ENCODE results near the gene TUT7.

Gene TUT7

GRCh38 chr9:86274821-86275643, 79.2 kb downstream of the TUT7 start:
- DNase-seq (ENCODE audit: extremely low read depth, low read depth), result no peak
- TF ChIP-seq CTCF (IDR thresholded peaks at IDR 0.05; ENCODE audit: low read depth, low read length), result no peak

GRCh38 chr9:86272221-86272620, 82.0 kb downstream of the TUT7 start:
- DNase-seq (ENCODE audit: extremely low read depth, low read depth), result no peak
- no peak for TF ChIP-seq CTCF (IDR thresholded peaks at IDR 0.05; ENCODE audit: low read depth, low read length)

- no peak for TF ChIP-seq CTCF (IDR thresholded peaks at IDR 0.05; ENCODE audit: low read depth, low read length)
- DNase-seq (ENCODE audit: extremely low read depth, low read depth), result no peak
Observed at GRCh38 chr9:86263876-86264275, 90.3 kb downstream of the TUT7 start.

GRCh38 chr9:86262492-86262891, 91.7 kb downstream of the TUT7 start:
- no peak for TF ChIP-seq CTCF (IDR thresholded peaks at IDR 0.05; ENCODE audit: low read depth, low read length)

GRCh38 chr9:86259557-86259956, 94.7 kb downstream of the TUT7 start, which contains the start of gene C9orf153:
C9orf153 (minus strand) TSS chr9:86259657; CDS start chr9:86229603, 30,054 bp downstream.
- TF ChIP-seq CTCF (IDR thresholded peaks at IDR 0.05; ENCODE audit: low read depth, low read length), result no peak
- no peak for DNase-seq (ENCODE audit: extremely low read depth, low read depth)

More at GRCh38 chr9:86262492-86262891, 91.7 kb downstream of the TUT7 start:
- no peak for DNase-seq (ENCODE audit: extremely low read depth, low read depth)

GRCh38 chr9:86257391-86257790, 96.8 kb downstream of the TUT7 start:
- no peak for TF ChIP-seq CTCF (IDR thresholded peaks at IDR 0.05; ENCODE audit: low read depth, low read length)
- DNase-seq (ENCODE audit: extremely low read depth, low read depth), result no peak

GRCh38 chr9:86256653-86257052, 97.6 kb downstream of the TUT7 start:
- no peak for DNase-seq (ENCODE audit: extremely low read depth, low read depth)
- TF ChIP-seq CTCF (IDR thresholded peaks at IDR 0.05; ENCODE audit: low read depth, low read length), result no peak

Data from AG09319 (cell line).